OCI-LY3 (cell line): Measurements from ENCODE around the gene SNAPC4.
A peak's percentile ranks its signal among the peaks of the same experiment; 100 is the strongest.

Source experiments
- H2AFZ ChIP-seq: fragments of 200-600, 300-600 bp; shearing (Covaris generic); 2 replicates; pipeline ENCODE4 v1.6.0; 2014; ENCODE audit warnings: antibody characterized with exemption, low read depth, low read length
- H3K27ac ChIP-seq: fragments of 200-600, 300-600 bp; sonication (generic); 2 replicates; pipeline ENCODE4 v1.5.1; 2014; ENCODE audit warnings: mild to moderate bottlenecking, low read length, moderate library complexity, mixed read lengths
- H3K27me3 ChIP-seq: fragments of 200-600, 300-600 bp; sonication (generic); 2 replicates; pipeline ENCODE4 v1.6.1; 2014; ENCODE audit warnings: low read depth, low read length, mixed read lengths
- H3K36me3 ChIP-seq: fragments of 200-600, 300-600 bp; sonication (generic); replicated peaks from 2 replicates; pipeline ENCODE3; 2014; ENCODE audit warnings: low read depth, low read length, mixed read lengths
- H3K4me1 ChIP-seq: fragments of 300-600, 200-600 bp; sonication (generic); 2 replicates; pipeline ENCODE4 v1.6.1; 2014; ENCODE audit warnings: low read length, mixed read lengths
- H3K4me2 ChIP-seq: fragments of 200-600, 300-600 bp; sonication (generic); 2 replicates; pipeline ENCODE4 v1.6.1; 2014; ENCODE audit warnings: low read length, mixed read lengths
- H3K4me3 ChIP-seq: fragments of 300-600, 200-600 bp; sonication (generic); 2 replicates; pipeline ENCODE4 v1.5.1; 2014; ENCODE audit warnings: antibody characterized with exemption, mild to moderate bottlenecking, low read length, moderate library complexity
- H3K79me2 ChIP-seq: fragments of 300-600, 200-600 bp; shearing (Covaris generic); 2 replicates; pipeline ENCODE4 v1.6.1; 2014; ENCODE audit warnings: mild to moderate bottlenecking, low read length, mixed read lengths
- H3K9ac ChIP-seq: fragments of 300-600, 200-600 bp; shearing (Covaris generic); 2 replicates; pipeline ENCODE4 v1.6.0; 2014; ENCODE audit warnings: mild to moderate bottlenecking, low read length, moderate library complexity
- H3K9me3 ChIP-seq: fragments of 200-600, 300-600 bp; shearing (Covaris generic); 2 replicates; pipeline ENCODE4 v1.6.1; 2014; ENCODE audit warnings: low read length, mixed read lengths; ENCODE audit not compliant: insufficient read depth
- H4K20me1 ChIP-seq: fragments of 200-600, 300-600 bp; sonication (generic); 2 replicates; pipeline ENCODE4 v1.6.1; 2016; ENCODE audit warnings: low read length, mixed read lengths; ENCODE audit not compliant: insufficient read depth
- EZH2phosphoT487 ChIP-seq: fragments of 200-600 bp; shearing (Covaris generic); IDR thresholded peaks from 2 replicates; pipeline ENCODE4 v1.6.1; 2018; ENCODE audit warnings: antibody characterized with exemption, mixed run types, low read depth
- TF ChIP-seq, protein P1 (sequence below): fragments of 200-600, 300-600 bp; sonication (generic); IDR thresholded peaks from 2 replicates; pipeline ENCODE4 v1.5.1; 2014; ENCODE audit warnings: antibody characterized with exemption, low read length, low read depth

SNAPC4 gene

DNA sequence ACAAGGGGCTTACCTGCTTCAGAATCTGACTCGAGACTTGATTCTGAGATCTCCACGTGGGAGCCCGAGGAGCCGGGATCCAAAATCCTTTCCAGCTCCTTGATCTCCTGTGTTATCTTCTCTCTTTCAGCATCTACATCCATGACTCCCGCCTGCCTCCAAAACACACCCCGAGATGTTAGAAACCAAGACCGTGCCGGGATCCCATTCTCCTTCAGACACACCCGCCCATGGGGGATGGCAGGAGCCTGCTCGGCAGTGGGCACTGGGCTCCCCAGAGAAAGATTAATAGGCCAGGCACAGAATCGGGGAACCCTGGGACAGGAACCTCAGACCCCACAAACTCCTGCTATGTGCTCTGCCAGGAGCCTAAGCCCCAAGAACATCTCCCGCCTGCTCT, 1.7 kb downstream of the SNAPC4 start:
- Histone ChIP-seq H3K4me3 (peak overlapping the region; percentile 92), H4K20me1 (peaks cover 13% of the 10 kb centered on the region), H3K36me3 (peaks cover 57% of the 10 kb centered on the region), H2AFZ (no peak overlapping the region), H3K79me2 (peaks cover 50% of the 10 kb centered on the region), H3K9me3 (no peaks in the 10 kb centered on the region), H3K4me2 (peak overlapping the region; percentile 94), H3K27ac (peak overlapping the region; percentile 61; the same call in 1 of the 2 replicates), H3K9ac (peak overlapping the region; percentile 86; the same call in 1 of the 2 replicates), H3K27me3 (no peaks in the 10 kb centered on the region), H3K4me1 (peaks cover 19% of the 10 kb centered on the region)
- no peak for TF ChIP-seq EZH2phosphoT487
- TF ChIP-seq, protein P1, sequence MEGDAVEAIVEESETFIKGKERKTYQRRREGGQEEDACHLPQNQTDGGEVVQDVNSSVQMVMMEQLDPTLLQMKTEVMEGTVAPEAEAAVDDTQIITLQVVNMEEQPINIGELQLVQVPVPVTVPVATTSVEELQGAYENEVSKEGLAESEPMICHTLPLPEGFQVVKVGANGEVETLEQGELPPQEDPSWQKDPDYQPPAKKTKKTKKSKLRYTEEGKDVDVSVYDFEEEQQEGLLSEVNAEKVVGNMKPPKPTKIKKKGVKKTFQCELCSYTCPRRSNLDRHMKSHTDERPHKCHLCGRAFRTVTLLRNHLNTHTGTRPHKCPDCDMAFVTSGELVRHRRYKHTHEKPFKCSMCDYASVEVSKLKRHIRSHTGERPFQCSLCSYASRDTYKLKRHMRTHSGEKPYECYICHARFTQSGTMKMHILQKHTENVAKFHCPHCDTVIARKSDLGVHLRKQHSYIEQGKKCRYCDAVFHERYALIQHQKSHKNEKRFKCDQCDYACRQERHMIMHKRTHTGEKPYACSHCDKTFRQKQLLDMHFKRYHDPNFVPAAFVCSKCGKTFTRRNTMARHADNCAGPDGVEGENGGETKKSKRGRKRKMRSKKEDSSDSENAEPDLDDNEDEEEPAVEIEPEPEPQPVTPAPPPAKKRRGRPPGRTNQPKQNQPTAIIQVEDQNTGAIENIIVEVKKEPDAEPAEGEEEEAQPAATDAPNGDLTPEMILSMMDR, result no peak

DNA sequence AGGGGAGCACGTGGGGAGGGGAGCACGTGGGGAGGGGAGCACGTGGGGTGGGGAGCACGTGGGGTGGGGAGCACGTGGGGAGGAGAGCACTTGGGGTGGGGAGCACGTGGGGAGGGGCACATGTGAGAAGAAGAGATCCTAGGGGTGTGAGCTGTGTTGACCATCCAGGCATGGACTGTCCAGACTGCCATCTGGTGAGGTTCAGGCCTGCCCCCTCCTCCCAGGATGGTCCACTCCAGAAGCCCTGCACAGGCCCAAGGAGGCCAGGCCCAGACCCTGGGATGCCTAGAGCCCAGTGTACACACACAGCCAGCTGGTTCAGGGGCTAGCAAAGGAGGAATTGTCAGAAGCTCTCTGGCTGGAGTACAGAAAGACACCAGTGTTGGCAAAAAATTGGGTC, 2.3 kb downstream of the SNAPC4 start:
- TF ChIP-seq, protein P1, result no peak
- no peak for TF ChIP-seq EZH2phosphoT487
- H3K9ac ChIP-seq, result no peak overlapping the region

DNA sequence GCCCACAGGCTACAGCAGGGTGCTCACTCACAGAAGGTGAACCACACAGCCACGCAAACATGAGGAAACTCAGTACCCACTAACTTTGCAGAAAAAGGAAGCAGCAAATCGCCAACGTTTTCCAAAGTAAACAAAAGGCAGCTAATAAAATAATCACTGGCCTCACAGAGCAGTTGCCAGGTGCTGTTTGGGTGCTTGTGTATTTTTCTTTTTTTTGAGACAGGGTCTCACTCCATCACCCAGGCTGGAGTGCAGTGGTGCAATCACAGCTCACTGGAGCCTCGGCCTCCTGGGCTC, 3.8 kb downstream of the SNAPC4 start:
- H3K9me3 ChIP-seq, result no peaks in the 10 kb centered on the region
- H3K27me3 ChIP-seq, result no peaks in the 10 kb centered on the region
- no peak overlapping the region for H3K9ac ChIP-seq
- peaks cover 16% of the 10 kb centered on the region for H3K4me1 ChIP-seq
- H2AFZ ChIP-seq, result no peak overlapping the region
- H4K20me1 ChIP-seq, result peaks cover 13% of the 10 kb centered on the region
- H3K4me3 ChIP-seq, result no peak overlapping the region
- no peak overlapping the region for H3K4me2 ChIP-seq
- H3K27ac ChIP-seq, result no peak overlapping the region
- peaks cover 55% of the 10 kb centered on the region for H3K79me2 ChIP-seq
- peaks cover 61% of the 10 kb centered on the region for H3K36me3 ChIP-seq
- no peak for TF ChIP-seq EZH2phosphoT487
- TF ChIP-seq, protein P1, result no peak

More for the DNA sequence above, 2.3 kb downstream of the SNAPC4 start:
- no peaks in the 10 kb centered on the region for H3K9me3 ChIP-seq
- no peak overlapping the region for H3K27ac ChIP-seq
- H3K4me3 ChIP-seq, result no peak overlapping the region
- peaks cover 49% of the 10 kb centered on the region for H3K79me2 ChIP-seq
- H4K20me1 ChIP-seq, result peaks cover 13% of the 10 kb centered on the region
- H3K4me1 ChIP-seq, result peaks cover 16% of the 10 kb centered on the region
- no peak overlapping the region for H3K4me2 ChIP-seq
- H3K27me3 ChIP-seq, result no peaks in the 10 kb centered on the region
- H3K36me3 ChIP-seq, result peaks cover 59% of the 10 kb centered on the region
- no peak overlapping the region for H2AFZ ChIP-seq

DNA sequence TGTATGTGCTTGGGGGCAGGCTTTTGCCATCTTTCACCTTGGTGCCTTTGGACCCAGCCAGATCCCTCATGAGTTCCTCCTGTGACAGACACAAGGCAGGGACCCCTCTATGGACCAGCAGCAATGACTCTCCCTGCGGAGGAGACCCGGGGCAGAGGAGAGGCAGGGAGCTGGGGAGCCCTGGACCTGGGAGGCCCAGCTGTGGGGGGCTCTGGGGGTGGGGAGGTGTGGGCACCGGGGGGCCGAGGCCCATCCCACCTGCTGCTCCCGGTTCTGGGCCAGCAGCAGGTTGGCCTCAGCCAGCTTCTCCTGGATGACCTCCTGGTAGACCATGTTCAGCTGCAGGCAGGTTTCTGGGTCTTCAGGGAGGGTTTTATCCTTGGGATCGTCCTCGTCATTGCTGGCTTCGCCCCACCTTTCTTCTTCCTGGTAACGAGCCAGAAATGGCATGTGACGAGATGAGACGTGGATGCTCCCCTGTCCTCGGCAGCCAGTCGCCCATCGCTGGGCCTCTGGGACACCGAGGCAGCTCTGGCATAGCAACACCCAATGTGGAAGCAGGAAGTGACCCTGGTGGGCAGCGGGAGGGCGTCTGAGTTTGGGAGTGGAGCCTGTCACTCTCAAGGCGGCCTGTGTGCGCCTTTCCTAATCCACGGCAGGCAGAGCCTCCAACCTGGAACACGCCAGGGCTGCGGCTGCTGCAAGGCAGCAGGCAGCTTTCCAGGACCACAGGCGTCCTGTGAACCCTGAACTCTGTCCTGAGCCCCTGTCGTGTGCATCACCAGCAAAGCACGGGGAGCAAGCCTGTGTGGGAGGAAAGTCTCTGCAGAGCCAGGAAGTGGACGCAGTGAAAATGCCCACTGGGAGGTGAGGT, 4.4 kb downstream of the SNAPC4 start:
- H3K4me2 ChIP-seq, result no peak overlapping the region
- no peaks in the 10 kb centered on the region for H3K27me3 ChIP-seq
- peaks cover 55% of the 10 kb centered on the region for H3K79me2 ChIP-seq
- no peak overlapping the region for H3K27ac ChIP-seq
- no peaks in the 10 kb centered on the region for H3K9me3 ChIP-seq
- TF ChIP-seq, protein P1, result no peak
- no peak for TF ChIP-seq EZH2phosphoT487
- no peak overlapping the region for H3K4me3 ChIP-seq
- H3K9ac ChIP-seq, result no peak overlapping the region
- peaks cover 13% of the 10 kb centered on the region for H4K20me1 ChIP-seq
- H3K4me1 ChIP-seq, result peaks cover 13% of the 10 kb centered on the region
- H3K36me3 ChIP-seq, result peaks cover 63% of the 10 kb centered on the region
- H2AFZ ChIP-seq, result no peak overlapping the region
